Measurements from ENCODE around the gene PDXK. TPM values are rescaled to one million over a fixed set of nuclear protein-coding genes. Genes with fewer than 3 reads are reported as not detected.
A peak's percentile ranks its signal among the peaks of the same experiment; 100 is the strongest.

The PDXK gene
- total and polyA plus RNA-seq, 9 of the 15 experiments (the other 6 are each of a cell fraction or from before 2014, with no cell fraction given) = 5.6 to 162 (median 76.5) TPM

GRCh38 chr21:43741423-43742096 is 22.6 kb downstream of the PDXK start:
- Histone ChIP-seq H3K9ac (ENCODE audit: insufficient read depth in 1 of 2, low read depth in 2 of 2, low read length in 2 of 2) (0 out of 4 replicates have a peak overlapping the region, but pooled peaks of 1 of the 2 experiments have one; percentile 55), H3K79me2 (ENCODE audit: control insufficient read depth, insufficient read depth, low read length) (peaks cover 32% of the 10 kb centered on the region), H3K4me1 (replicated peaks in 1 of 2; ENCODE audit: control insufficient read depth in 2 of 2, insufficient read depth in 2 of 2, low read length in 2 of 2) (peaks cover 26 to 57% of the 10 kb centered on the region in 2 experiments), H3K4me2 (ENCODE audit: insufficient read depth, low read length) (no peak overlapping the region), H3K9me3 (replicated peaks; ENCODE audit: control insufficient read depth, insufficient read depth, low read depth, low read length) (no peaks in the 10 kb centered on the region), H3K4me3 (no peak overlapping the region), H3K27ac (ENCODE audit: extremely low read depth, low read depth, low read length) (no peak overlapping the region), H3K9me1 (ENCODE audit: control insufficient read depth, insufficient read depth, low read length) (peaks cover 11% of the 10 kb centered on the region), H2AFZ (ENCODE audit: low read depth, low read length) (no peak overlapping the region), H3K36me3 (ENCODE audit: control insufficient read depth, insufficient read depth, low read length) (peaks cover 77% of the 10 kb centered on the region; the same call in 2 of the 3 replicates), H3K27me3 (ENCODE audit: control insufficient read depth in 2 of 2, insufficient read depth in 2 of 2, low read length in 2 of 2) (no peaks in the 10 kb centered on the region), H4K20me1 (replicated peaks; ENCODE audit: control insufficient read depth, insufficient read depth, low read length) (peaks cover 18% of the 10 kb centered on the region)
- TF ChIP-seq EP400 (IDR thresholded peaks at IDR 0.05) (no peak), POLR2G (IDR thresholded peaks at IDR 0.05; ENCODE audit: low read depth, low read length) (peak; percentile 51; the same call in 1 of the 2 replicates), FOXJ2 (tag; IDR thresholded peaks at IDR 0.05) (no peak), LARP7 (IDR thresholded peaks at IDR 0.05) (no peak), ESRRB (CRISPR knock-in tag; IDR thresholded peaks at IDR 0.05; ENCODE audit: borderline replicate concordance) (no peak), SRSF3 (IDR thresholded peaks at IDR 0.05; ENCODE audit: insufficient read depth, low read length) (no peak), HDAC1 (IDR thresholded peaks at IDR 0.05) (no peak), NFYB (IDR thresholded peaks at IDR 0.05; ENCODE audit: extremely low read depth, insufficient read length) (no peak), ZNF436 (CRISPR knock-in tag; IDR thresholded peaks at IDR 0.05) (no peak), EGR1 (conservative IDR thresholded peaks at IDR 0.05) (0 out of 2 replicates have a peak, but pooled peaks have one; percentile 7), ELF1 (tag; IDR thresholded peaks at IDR 0.05) (no peak), RCOR1 (IDR thresholded peaks at IDR 0.05; ENCODE audit: borderline replicate concordance in 1 of 2, low read depth in 2 of 2, low read length in 2 of 2) (no peak), RBM14 (IDR thresholded peaks at IDR 0.05; ENCODE audit: borderline replicate concordance, insufficient read depth, low read depth, low read length) (no peak), RNF219 (CRISPR knock-in tag; IDR thresholded peaks at IDR 0.05) (no peak), SRSF1 (IDR thresholded peaks at IDR 0.05; ENCODE audit: low read depth, low read length) (no peak)
- TF ChIP-seq, protein P1, sequence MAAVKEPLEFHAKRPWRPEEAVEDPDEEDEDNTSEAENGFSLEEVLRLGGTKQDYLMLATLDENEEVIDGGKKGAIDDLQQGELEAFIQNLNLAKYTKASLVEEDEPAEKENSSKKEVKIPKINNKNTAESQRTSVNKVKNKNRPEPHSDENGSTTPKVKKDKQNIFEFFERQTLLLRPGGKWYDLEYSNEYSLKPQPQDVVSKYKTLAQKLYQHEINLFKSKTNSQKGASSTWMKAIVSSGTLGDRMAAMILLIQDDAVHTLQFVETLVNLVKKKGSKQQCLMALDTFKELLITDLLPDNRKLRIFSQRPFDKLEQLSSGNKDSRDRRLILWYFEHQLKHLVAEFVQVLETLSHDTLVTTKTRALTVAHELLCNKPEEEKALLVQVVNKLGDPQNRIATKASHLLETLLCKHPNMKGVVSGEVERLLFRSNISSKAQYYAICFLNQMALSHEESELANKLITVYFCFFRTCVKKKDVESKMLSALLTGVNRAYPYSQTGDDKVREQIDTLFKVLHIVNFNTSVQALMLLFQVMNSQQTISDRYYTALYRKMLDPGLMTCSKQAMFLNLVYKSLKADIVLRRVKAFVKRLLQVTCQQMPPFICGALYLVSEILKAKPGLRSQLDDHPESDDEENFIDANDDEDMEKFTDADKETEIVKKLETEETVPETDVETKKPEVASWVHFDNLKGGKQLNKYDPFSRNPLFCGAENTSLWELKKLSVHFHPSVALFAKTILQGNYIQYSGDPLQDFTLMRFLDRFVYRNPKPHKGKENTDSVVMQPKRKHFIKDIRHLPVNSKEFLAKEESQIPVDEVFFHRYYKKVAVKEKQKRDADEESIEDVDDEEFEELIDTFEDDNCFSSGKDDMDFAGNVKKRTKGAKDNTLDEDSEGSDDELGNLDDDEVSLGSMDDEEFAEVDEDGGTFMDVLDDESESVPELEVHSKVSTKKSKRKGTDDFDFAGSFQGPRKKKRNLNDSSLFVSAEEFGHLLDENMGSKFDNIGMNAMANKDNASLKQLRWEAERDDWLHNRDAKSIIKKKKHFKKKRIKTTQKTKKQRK (IDR thresholded peaks at IDR 0.05; ENCODE audit: borderline replicate concordance, low read depth, low read length) = no peak
- FAIRE-seq (no peak), ATAC-seq (no peak), DNase-seq (ENCODE audit: extremely low read depth in 1 of 4, low spot score in 3 of 4) (no peak)
- ChIA-PET POLR2A (interaction anchor here (1.6 to 1.7 kb wide), 2 partner anchors 13 to 20 kb away, joined by 3 to 5 read pairs; no protein-coding TSS in a partner anchor), CTCF (ENCODE audit: low intra/inter-chr PET ratio) (no interaction called here)
- BruUV-seq (replicated peaks) = no TSS peak
- in situ Hi-C loops (cut with MboI) (no loop called here), intact Hi-C loops (cut with micrococcal nuclease) (no loop called here)
- WGBS (ENCODE audit: insufficient coverage, low coverage, missing lambda C conversion rate) = 93% methylated on average over 15 of the region's 28 CpGs

Measured in K562 (cell line).